Nephron progenitor cell (in vitro differentiated cells): ENCODE measurements around the gene TMED8.

Experiments used
- DNase-seq: peaks from one replicate; pipeline ENCODE4 v3.0.0; 2021
- H3K27ac Mint-ChIP-seq: 2 replicates; pipeline ENCODE4 v1.8.0; 2021; ENCODE audit warnings: mild to moderate bottlenecking, moderate library complexity, mixed read lengths
- H3K27me3 Mint-ChIP-seq: 2 replicates; pipeline ENCODE4 v1.8.0; 2021; ENCODE audit warnings: mild to moderate bottlenecking, low read depth, mixed read lengths; ENCODE audit not compliant: poor library complexity
- H3K36me3 Mint-ChIP-seq: 2 replicates; pipeline ENCODE4 v1.8.0; 2021; ENCODE audit warnings: low read depth, mixed read lengths
- H3K4me1 Mint-ChIP-seq: 2 replicates; pipeline ENCODE4 v1.8.0; 2021; ENCODE audit warnings: mixed read lengths
- H3K4me3 Mint-ChIP-seq: 2 replicates; pipeline ENCODE4 v1.8.0; 2021; ENCODE audit warnings: mild to moderate bottlenecking, moderate library complexity, mixed read lengths
- H3K9me3 Mint-ChIP-seq: 2 replicates; pipeline ENCODE4 v1.8.0; 2021; ENCODE audit warnings: mild to moderate bottlenecking, moderate library complexity, mixed read lengths
- CTCF ChIP-seq: fragments of 200-600 bp; sonication (generic); IDR thresholded peaks from 2 replicates; pipeline ENCODE4 v1.5.0; 2021; ENCODE audit warnings: antibody characterized with exemption

Gene TMED8

GRCh38 chr14:77353469-77354141 lies 23.3 kb downstream of the TMED8 start:
- Mint-ChIP-seq H3K9me3 (no peaks in the 10 kb centered on the region), H3K4me1 (no peaks in the 10 kb centered on the region), H3K27ac (no peak overlapping the region), H3K27me3 (peaks cover 2% of the 10 kb centered on the region), H3K4me3 (no peak overlapping the region), H3K36me3 (peaks cover 29% of the 10 kb centered on the region)
- DNase-seq, result no peak
- TF ChIP-seq CTCF, result no peak

- peaks cover 33% of the 10 kb centered on the region for H3K4me1 Mint-ChIP-seq
- H3K9me3 Mint-ChIP-seq, result no peaks in the 10 kb centered on the region
- no peak for TF ChIP-seq CTCF
- peak overlapping the region; percentile 39 for H3K27ac Mint-ChIP-seq
- no peaks in the 10 kb centered on the region for H3K27me3 Mint-ChIP-seq
- DNase-seq, result no peak
- H3K36me3 Mint-ChIP-seq, result peaks cover 44% of the 10 kb centered on the region
- no peak overlapping the region for H3K4me3 Mint-ChIP-seq
These were observed 29.1 kb downstream of the TMED8 start for GRCh38 chr14:77347751-77348150.

GRCh38 chr14:77346495-77346894 lies 30.4 kb downstream of the TMED8 start:
- H3K9me3 Mint-ChIP-seq, result no peaks in the 10 kb centered on the region
- TF ChIP-seq CTCF, result no peak
- H3K4me1 Mint-ChIP-seq, result peaks cover 36% of the 10 kb centered on the region
- no peak for DNase-seq
- H3K27me3 Mint-ChIP-seq, result no peaks in the 10 kb centered on the region
- no peak overlapping the region for H3K4me3 Mint-ChIP-seq
- H3K27ac Mint-ChIP-seq, result peak overlapping the region; percentile 29
- peaks cover 54% of the 10 kb centered on the region for H3K36me3 Mint-ChIP-seq

- H3K27ac Mint-ChIP-seq, result peak overlapping the region; percentile 13
- H3K4me1 Mint-ChIP-seq, result peaks cover 42% of the 10 kb centered on the region
- no peak for DNase-seq
- no peak for TF ChIP-seq CTCF
- no peaks in the 10 kb centered on the region for H3K27me3 Mint-ChIP-seq
- no peaks in the 10 kb centered on the region for H3K9me3 Mint-ChIP-seq
- no peak overlapping the region for H3K4me3 Mint-ChIP-seq
- H3K36me3 Mint-ChIP-seq, result peaks cover 56% of the 10 kb centered on the region
These were observed 32.4 kb downstream of the TMED8 start for GRCh38 chr14:77344377-77344996.

GRCh38 chr14:77343662-77344061 lies 33.2 kb downstream of the TMED8 start:
- Mint-ChIP-seq H3K27ac (no peak overlapping the region), H3K27me3 (no peaks in the 10 kb centered on the region), H3K9me3 (no peaks in the 10 kb centered on the region), H3K36me3 (peaks cover 60% of the 10 kb centered on the region), H3K4me1 (peaks cover 51% of the 10 kb centered on the region), H3K4me3 (no peak overlapping the region)
- no peak for TF ChIP-seq CTCF
- no peak for DNase-seq
